Gastrocnemius medialis (tissue), 4 donors: ENCODE data around the gene SEL1L2. TPM values are rescaled to one million over a fixed set of nuclear protein-coding genes. Genes with fewer than 3 reads are reported as not detected.
A peak's percentile ranks its signal among the peaks of the same experiment; 100 is the strongest.

ENCODE experiments used
- ATAC-seq, 2 donors: fragments of 150-250 bp; one replicate each; pipeline ENCODE4 v1.9.1; 2016
- DNase-seq, 2 donors: peaks; one replicate each; pipeline ENCODE4 v3.0.0-alpha.2; 2019
- H3K27ac ChIP-seq, 4 donors: fragments of 200-600 bp; sonication (generic); 1 replicate in 1 of 4; 2 replicates in 3 of 4; pipeline ENCODE4 v1.5.1; 2016 to 2018; ENCODE audit warnings: mild to moderate bottlenecking in 2 of 4, moderate library complexity in 1 of 4
- H3K27me3 ChIP-seq, 3 donors: fragments of 200-600 bp; sonication (generic) in 2 of 3; 1 replicate in 1 of 3; 2 replicates in 2 of 3; pipeline versions ENCODE4 v1.5.1 to v1.6.0; 2016 to 2019; ENCODE audit warnings: mild to moderate bottlenecking in 1 of 3, moderate library complexity in 1 of 3
- H3K36me3 ChIP-seq, 2 donors: fragments of 200-600 bp; sonication (generic) in 1 of 2; one replicate each; pipeline ENCODE4 v1.5.1; 2017 to 2018
- H3K4me1 ChIP-seq, 2 donors: fragments of 200-600 bp; sonication (generic) in 1 of 2; one replicate each; pipeline ENCODE4 v1.5.1; 2016 to 2017; ENCODE audit warnings: mild to moderate bottlenecking in 2 of 2
- H3K4me3 ChIP-seq, 4 donors: fragments of 200-600 bp; sonication (generic) in 3 of 4; 1 replicate in 1 of 4; 2 replicates in 3 of 4; pipeline ENCODE4 v1.5.1; 2016 to 2019; ENCODE audit warnings: mild to moderate bottlenecking in 2 of 4
- H3K9me3 ChIP-seq, 3 donors: fragments of 200-600 bp; sonication (generic) in 2 of 3; 1 replicate in 1 of 3; 2 replicates in 2 of 3; pipeline ENCODE4 v1.5.1; 2016 to 2019
- CTCF ChIP-seq, 5 experiments: fragments of 450-650 bp in 3 of 5; fragments of 200-600 bp in 2 of 5; sonication (generic) in 2 of 5; IDR thresholded peaks in 4 of 5; conservative IDR thresholded peaks in 1 of 5; 1 replicate in 4 of 5; 2 replicates in 1 of 5; pipeline ENCODE4 v1.5.1; 2016 to 2019; ENCODE audit warnings: antibody characterized with exemption in 5 of 5, mild to moderate bottlenecking in 3 of 5, moderate library complexity in 3 of 5
- POLR2A ChIP-seq, 2 donors: fragments of 450-650 bp; IDR thresholded peaks; one replicate each; pipeline ENCODE4 v1.6.1; 2017; ENCODE audit warnings: antibody characterized with exemption in 2 of 2, mild to moderate bottlenecking in 2 of 2, moderate library complexity in 2 of 2
- in situ Hi-C, 4 donors: fragments of 200-750 bp; cut with MboI; loops; one replicate each; pipeline versions ENCODE4 v1.15.0 to v1.8.0; 2017; ENCODE audit warnings: low sequenced_read_pairs in 4 of 4
- intact Hi-C: fragments of 100-400 bp; cut with DNase I; formaldehyde crosslinking; loops from one replicate; pipeline ENCODE4 v1.15.1; 2023; ENCODE audit warnings: low total_unique reads
- total RNA-seq, 4 donors: library from RNA; depleted of rRNA; stranded (reverse); fragments of >200 nt; gene quantifications; one replicate each; pipeline versions ENCODE4 v1.1.0 to v1.2.3, GENCODE V29; 2016

The SEL1L2 gene
- total RNA-seq, 4 donors from 2014 or later, result 0.71 TPM; not detected in 3

DNA sequence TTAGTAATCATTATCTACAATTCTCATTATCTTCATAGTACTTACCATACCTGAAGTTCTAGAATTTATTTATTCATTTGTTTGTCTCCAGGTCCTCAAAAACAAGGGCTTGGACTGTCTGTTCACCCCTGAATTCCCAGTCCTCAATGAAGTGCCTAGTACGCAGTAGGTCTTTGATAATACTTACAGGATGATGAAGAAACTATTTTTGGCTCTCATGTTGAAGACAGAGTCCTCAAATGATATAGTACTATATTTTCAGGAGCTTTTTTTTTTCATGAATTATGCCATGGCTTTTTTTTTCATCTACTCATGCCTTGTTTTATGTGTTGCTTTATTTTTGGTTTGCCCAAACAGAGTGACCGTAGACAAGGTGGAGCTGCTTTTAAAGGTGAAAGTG lies 139.1 kb downstream of the SEL1L2 start:
- Histone ChIP-seq H3K36me3 (no peaks in the 10 kb centered on the region), H3K4me1 (peaks cover 9 to 12% of the 10 kb centered on the region in 2 donors), H3K27me3 (no peaks in the 10 kb centered on the region), H3K4me3 (peak overlapping the region in 1 of 4 donors; percentile 28), H3K9me3 (no peaks in the 10 kb centered on the region), H3K27ac (peak overlapping the region in 2 of 4 donors; percentile 22 to 29)
- TF ChIP-seq POLR2A (IDR thresholded peaks at IDR 0.05), result no peak
- no peak for TF ChIP-seq CTCF (IDR thresholded peaks at IDR 0.05 in 4 of 5, conservative IDR thresholded peaks at IDR 0.05 in 1 of 5)
- DNase-seq (no peak), ATAC-seq (peak; percentile 88 to 89)
- in situ Hi-C loops, result no loop called here
- intact Hi-C loops, result no loop called here

DNA sequence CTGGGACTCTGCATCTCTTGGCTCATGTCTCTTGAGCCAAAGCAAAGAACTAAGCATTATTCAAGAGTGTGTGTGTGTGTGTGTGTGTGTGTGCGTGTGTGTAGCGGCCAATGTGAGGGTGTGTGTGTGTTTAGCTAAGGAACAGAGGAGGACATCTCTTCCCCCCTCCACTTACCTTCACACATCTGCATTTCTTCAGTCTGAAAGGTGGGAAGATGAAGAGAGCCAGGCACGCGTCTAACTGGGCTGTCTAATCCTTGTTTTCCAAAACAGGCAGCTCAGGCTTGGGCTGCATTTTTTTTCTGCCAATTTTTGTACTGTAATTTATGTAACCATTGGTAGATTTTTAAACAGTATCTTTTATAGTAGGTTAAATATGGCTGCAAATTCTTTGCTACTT lies 146.1 kb downstream of the SEL1L2 start:
- in situ Hi-C loops, result no loop called here
- Histone ChIP-seq H3K4me3 (no peak overlapping the region), H3K27me3 (no peaks in the 10 kb centered on the region), H3K27ac (no peak overlapping the region), H3K9me3 (no peaks in the 10 kb centered on the region), H3K4me1 (no peaks in the 10 kb centered on the region), H3K36me3 (no peaks in the 10 kb centered on the region)
- TF ChIP-seq POLR2A (IDR thresholded peaks at IDR 0.05) (no peak), CTCF (IDR thresholded peaks at IDR 0.05 in 4 of 5, conservative IDR thresholded peaks at IDR 0.05 in 1 of 5) (no peak)
- no peak for ATAC-seq
- no peak for DNase-seq
- intact Hi-C loops, result no loop called here

- no peak overlapping the region for H3K27ac ChIP-seq
- H3K4me1 ChIP-seq, result no peaks in the 10 kb centered on the region
- H3K4me3 ChIP-seq, result no peak overlapping the region
- intact Hi-C loops, result no loop called here
- H3K27me3 ChIP-seq, result no peaks in the 10 kb centered on the region
- DNase-seq, result no peak
- H3K9me3 ChIP-seq, result no peaks in the 10 kb centered on the region
- TF ChIP-seq CTCF (IDR thresholded peaks at IDR 0.05 in 4 of 5, conservative IDR thresholded peaks at IDR 0.05 in 1 of 5) (no peak), POLR2A (IDR thresholded peaks at IDR 0.05) (no peak)
- ATAC-seq, result no peak
- in situ Hi-C loops, result no loop called here
- H3K36me3 ChIP-seq, result no peaks in the 10 kb centered on the region
Measured at GRCh38 chr20:13841206-13841605, 149.2 kb downstream of the SEL1L2 start.

DNA sequence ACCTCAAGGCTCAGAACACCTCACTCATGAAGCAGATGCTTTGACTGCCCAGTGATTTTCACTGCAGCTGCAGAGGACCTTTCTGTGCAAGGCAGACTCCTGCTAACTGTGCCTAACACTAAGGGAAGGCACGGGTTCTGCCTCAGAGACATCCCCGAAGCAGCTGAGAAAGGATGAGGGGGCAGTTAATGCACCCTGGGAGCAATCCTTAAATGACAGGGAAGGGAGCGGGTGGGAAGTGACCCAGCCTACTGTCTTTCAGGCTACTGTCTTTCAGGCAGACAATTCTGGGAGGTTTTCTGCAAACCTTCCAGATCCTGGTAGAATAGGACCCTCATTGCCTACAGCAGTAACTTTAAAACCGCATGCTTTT lies 150.3 kb downstream of the SEL1L2 start:
- in situ Hi-C loops, result no loop called here
- Histone ChIP-seq H3K27ac (no peak overlapping the region), H3K4me1 (no peaks in the 10 kb centered on the region), H3K36me3 (no peaks in the 10 kb centered on the region), H3K27me3 (no peaks in the 10 kb centered on the region), H3K9me3 (no peaks in the 10 kb centered on the region), H3K4me3 (no peak overlapping the region)
- no peak for DNase-seq
- ATAC-seq, result no peak
- no peak for TF ChIP-seq POLR2A (IDR thresholded peaks at IDR 0.05)
- no peak for TF ChIP-seq CTCF (IDR thresholded peaks at IDR 0.05 in 4 of 5, conservative IDR thresholded peaks at IDR 0.05 in 1 of 5)
- intact Hi-C loops, result no loop called here

GRCh38 chr20:13839421-13840092 lies 150.9 kb downstream of the SEL1L2 start:
- H3K4me3 ChIP-seq, result no peak overlapping the region
- DNase-seq (no peak), ATAC-seq (no peak)
- H3K9me3 ChIP-seq, result no peaks in the 10 kb centered on the region
- H3K27ac ChIP-seq, result no peak overlapping the region
- in situ Hi-C loops (no loop called here), intact Hi-C loops (no loop called here)
- H3K27me3 ChIP-seq, result no peaks in the 10 kb centered on the region
- no peaks in the 10 kb centered on the region for H3K36me3 ChIP-seq
- H3K4me1 ChIP-seq, result no peaks in the 10 kb centered on the region
- TF ChIP-seq POLR2A (IDR thresholded peaks at IDR 0.05), result no peak
- no peak for TF ChIP-seq CTCF (IDR thresholded peaks at IDR 0.05 in 4 of 5, conservative IDR thresholded peaks at IDR 0.05 in 1 of 5)
